K562 (cell line): ENCODE data around the gene NOPCHAP1. TPM values are rescaled to one million over a fixed set of nuclear protein-coding genes. Genes with fewer than 3 reads are reported as not detected.
A peak's percentile ranks its signal among the peaks of the same experiment; 100 is the strongest.

ENCODE experiments used
- ATAC-seq: fragments of 200-7000 bp; cut with Tn5 transposase; 3 replicates; pipeline ENCODE4 v1.9.1; 2020; ENCODE audit warnings: moderate library complexity
- Bru-seq: library from RNA; stranded (reverse); fragments of 400-500 nt; gene quantifications from one replicate; lab custom pipeline; 2021; lab: Mats Ljungman, UMichigan
- BruChase-seq, 2 experiments: library from RNA; stranded (reverse); fragments of 400-500 nt; gene quantifications; one replicate each; lab custom pipeline; 2021; lab: Mats Ljungman, UMichigan
- BruUV-seq: library from RNA; stranded (reverse); fragments of 400-500 nt; replicated peaks from 2 replicates; lab custom pipeline; 2021; lab: Mats Ljungman, UMichigan
- CTCF ChIA-PET: fragments of 300-600 bp; formaldehyde crosslinking; extraction: SDS; loops from one replicate; lab custom pipeline; 2021; ENCODE audit warnings: low intra/inter-chr PET ratio; lab: Yijun Ruan, JAX
- POLR2A ChIA-PET: fragments of 300-600, 350-650 bp; sonication (Branson Sonifier 250); formaldehyde crosslinking; extraction: SDS; loops from one replicate; lab custom pipeline; 2021; ENCODE audit warnings: antibody characterized with exemption, inconsistent platforms; lab: Yijun Ruan, JAX
- DNase-seq, 4 experiments: peaks; one replicate each; pipeline versions ENCODE4 v3.0.0 to v3.0.0-alpha.2; 2011 to 2018; ENCODE audit warnings: low spot score in 3 of 4, mixed read lengths in 3 of 4; ENCODE audit errors: extremely low read depth in 1 of 4
- FAIRE-seq: peaks from 2 replicates; lab custom pipeline; 2011; peaks lifted over from hg19 to GRCh38; lab: Jason Lieb, UNC
- H2AFZ ChIP-seq: 2 replicates; pipeline ENCODE4 v1.6.0; 2011; ENCODE audit warnings: low read depth, low read length, control low read depth, inconsistent platforms
- H3K27ac ChIP-seq: fragments of 200-600 bp; 3 replicates; pipeline ENCODE4 v1.8.0; 2011; ENCODE audit warnings: low read depth, mild to moderate bottlenecking, control low read depth, inconsistent platforms, low read length, moderate library complexity, mixed read lengths; ENCODE audit errors: extremely low read depth
- H3K27me3 ChIP-seq, 2 experiments: fragments of 300-600 bp in 1 of 2; 2 replicates in 1 of 2; 3 replicates in 1 of 2; pipeline versions ENCODE4 v1.6.0 to v1.8.0; 2011; ENCODE audit warnings: inconsistent platforms in 2 of 2, low read length in 2 of 2, mild to moderate bottlenecking in 1 of 2, mixed read lengths in 1 of 2, moderate library complexity in 1 of 2; ENCODE audit not compliant: control insufficient read depth in 2 of 2, insufficient read depth in 2 of 2
- H3K36me3 ChIP-seq: fragments of 300-600 bp; 3 replicates; pipeline ENCODE4 v1.8.0; 2011; ENCODE audit warnings: mild to moderate bottlenecking, low read length, inconsistent platforms; ENCODE audit not compliant: control insufficient read depth, insufficient read depth
- H3K4me1 ChIP-seq, 2 experiments: fragments of 200-600 bp in 1 of 2; replicated peaks in 1 of 2; 2 replicates in 1 of 2; 3 replicates in 1 of 2; pipeline versions ENCODE4 v1.5.1 to v1.8.0; 2011; ENCODE audit warnings: inconsistent platforms in 2 of 2, low read length in 2 of 2, mild to moderate bottlenecking in 1 of 2, mixed read lengths in 1 of 2, moderate library complexity in 1 of 2; ENCODE audit not compliant: control insufficient read depth in 2 of 2, insufficient read depth in 2 of 2
- H3K4me2 ChIP-seq: 2 replicates; pipeline ENCODE4 v1.6.1; 2011; ENCODE audit warnings: low read length, control low read depth, inconsistent platforms, mixed read lengths; ENCODE audit not compliant: insufficient read depth
- H3K4me3 ChIP-seq: fragments of 200-600 bp; sonication (generic), shearing (Covaris generic); 2 replicates; pipeline ENCODE4 v1.5.1; 2016; ENCODE audit warnings: control low read depth, inconsistent platforms
- H3K79me2 ChIP-seq: fragments of 200-600 bp; 3 replicates; pipeline ENCODE4 v1.8.0; 2011; ENCODE audit warnings: low read length, inconsistent platforms; ENCODE audit not compliant: control insufficient read depth, insufficient read depth
- H3K9ac ChIP-seq, 2 experiments: 2 replicates each; pipeline versions ENCODE4 v1.6.0 to v1.6.1; 2011; ENCODE audit warnings: low read depth in 2 of 2, low read length in 2 of 2, control low read depth in 1 of 2, inconsistent platforms in 1 of 2, mild to moderate bottlenecking in 1 of 2, mixed read lengths in 1 of 2; ENCODE audit not compliant: insufficient read depth in 1 of 2
- H3K9me1 ChIP-seq: one replicate; pipeline ENCODE4 v1.6.0; 2011; ENCODE audit warnings: inconsistent platforms, mild to moderate bottlenecking, low read length, moderate library complexity; ENCODE audit not compliant: control insufficient read depth, insufficient read depth
- H3K9me3 ChIP-seq: replicated peaks from 2 replicates; pipeline ENCODE4 v1.5.1; 2011; ENCODE audit warnings: low read depth, low read length, inconsistent platforms; ENCODE audit not compliant: control insufficient read depth, insufficient read depth
- H4K20me1 ChIP-seq: replicated peaks from 2 replicates; pipeline ENCODE4 v1.6.1; 2011; ENCODE audit warnings: low read length, inconsistent platforms, mixed read lengths; ENCODE audit not compliant: control insufficient read depth, insufficient read depth
- ARNT ChIP-seq, 2 experiments: fragments of 450-650 bp; IDR thresholded peaks; 2 replicates each; pipeline ENCODE4 v1.6.1; 2016; ENCODE audit warnings: mild to moderate bottlenecking in 1 of 2
- EWSR1 ChIP-seq: fragments of 450-650 bp; IDR thresholded peaks from 2 replicates; pipeline ENCODE4 v1.6.1; 2018; ENCODE audit warnings: borderline replicate concordance, mild to moderate bottlenecking, low read depth, moderate library complexity; ENCODE audit not compliant: partially characterized antibody
- MYC ChIP-seq, 2 experiments: fragments of 250-450 bp in 1 of 2; sonication (Bioruptor Pico) in 1 of 2; IDR thresholded peaks; 2 replicates each; pipeline versions ENCODE4 v1.5.1 to v1.6.1; 2012 to 2021; ENCODE audit warnings: low read depth in 2 of 2, borderline replicate concordance in 1 of 2, improper control_type of control experiment in 1 of 2, low read length in 1 of 2, mild to moderate bottlenecking in 1 of 2, moderate library complexity in 1 of 2
- PHF20 ChIP-seq: fragments of 450-650 bp; IDR thresholded peaks from 2 replicates; pipeline ENCODE4 v1.6.1; 2018; ENCODE audit not compliant: partially characterized antibody
- TRIM28 ChIP-seq: fragments of 450-650 bp; IDR thresholded peaks from 2 replicates; pipeline ENCODE4 v1.6.1; 2017
- ZNF644 ChIP-seq: fragments of 200-800 bp; sonication (Bioruptor generic); IDR thresholded peaks from 2 replicates; pipeline ENCODE4 v1.6.1; 2016; ENCODE audit warnings: low read depth, missing genetic modification characterization, missing compliant biosample characterization
- WGBS: fragments of 100-300 bp; shearing (Covaris generic); methylation state at CpG from one replicate; pipeline ENCODE4 v1.1.6; 2016; ENCODE audit warnings: low coverage, mixed read lengths; ENCODE audit not compliant: insufficient coverage; ENCODE audit errors: missing lambda C conversion rate; 5-methylcytosine and 5-hydroxymethylcytosine counted together
- in situ Hi-C: fragments of 300-500 bp; cut with MboI; formaldehyde crosslinking; loops from 4 replicates; pipeline ENCODE4 v1.15.0; 2018; ENCODE audit warnings: inconsistent platforms, mixed read lengths
- intact Hi-C: fragments of 100-400 bp; cut with micrococcal nuclease; formaldehyde crosslinking; loops from 2 replicates; pipeline ENCODE4 v1.14.2; 2022
- long read RNA-seq, 3 experiments: library from polyadenylated mRNA in 2 of 3; library from RNA in 1 of 3; unstranded in 2 of 3; stranded (forward) in 1 of 3; transcript quantifications; one replicate each; pipeline ENCODE4 v2.0.0, GENCODE V29; 2019 to 2022
- polyA minus RNA-seq, 3 experiments: library from RNA; depleted of rRNA, polyadenylated mRNA; stranded (reverse); fragments of >200 nt; gene quantifications; 2 replicates each; pipeline ENCODE4 v1.2.3, GENCODE V29; 2011
- polyA plus RNA-seq, 8 experiments: library from polyadenylated mRNA; depleted of rRNA in 4 of 8; stranded (reverse) in 5 of 8; unstranded in 3 of 8; fragments of >200 nt; fragmentation: Nextera tagmentation in 2 of 8; fragmentation: Illumina TruSeq in 1 of 8; extraction: Ambion mirVana in 2 of 8; extraction: Trizol in 1 of 8; gene quantifications; 2 replicates each; pipeline versions ENCODE4 v1.2.1 to v1.2.3, GENCODE V29; 2011 to 2014; ENCODE audit warnings: inconsistent platforms in 1 of 8, missing spikeins in 1 of 8
- total RNA-seq, 7 experiments: library from RNA; depleted of rRNA in 6 of 7; stranded (reverse); fragments of >200 nt in 6 of 7; fragmentation: Illumina TruSeq in 2 of 7; extraction: Trizol in 2 of 7; gene quantifications; 2 replicates each; pipeline versions ENCODE4 v1.2.1 to v1.2.3, GENCODE V29; 2011 to 2021; ENCODE audit warnings: low replicate concordance in 1 of 7
- TF ChIP-seq, protein P1 (sequence below): sonication (generic); formaldehyde crosslinking; IDR thresholded peaks from 2 replicates; pipeline ENCODE4 v1.8.0; 2022; ENCODE audit warnings: mild to moderate bottlenecking, missing genetic modification reagents
- TF ChIP-seq, protein P2 (sequence below): sonication (generic); formaldehyde crosslinking; IDR thresholded peaks from 2 replicates; pipeline ENCODE4 v1.8.0; 2022; ENCODE audit warnings: mild to moderate bottlenecking, missing genetic modification reagents

The NOPCHAP1 gene, protein sequence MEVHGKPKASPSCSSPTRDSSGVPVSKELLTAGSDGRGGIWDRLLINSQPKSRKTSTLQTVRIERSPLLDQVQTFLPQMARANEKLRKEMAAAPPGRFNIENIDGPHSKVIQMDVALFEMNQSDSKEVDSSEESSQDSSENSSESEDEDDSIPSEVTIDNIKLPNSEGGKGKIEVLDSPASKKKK
- 13.1 and 19.3 TPM in 2 replicates for total RNA-seq (2011; cell fraction: chromatin; rRNA removed; ENCODE audit: low replicate concordance)
- 5.2 and 7.5 TPM in 2 replicates for total RNA-seq (2011; cell fraction: nucleolus; rRNA removed)
- 11.4 and 18.4 TPM in 2 replicates for total RNA-seq (2011; cell fraction: nucleoplasm; rRNA removed)
- 36.2 and 38.5 TPM in 2 replicates for total RNA-seq (2014; rRNA removed)
- 39.9 and 43.8 TPM in 2 replicates for total RNA-seq (2014; rRNA removed; fragmentation: Illumina TruSeq; extraction: Trizol)
- total RNA-seq (2015; rRNA removed; fragmentation: Illumina TruSeq; extraction: Trizol), result 30.3 and 32.0 TPM in 2 replicates
- total RNA-seq (2021), result 32.7 and 35.1 TPM in 2 replicates
- polyA plus RNA-seq (2011; rRNA removed), result 14.7 and 19.4 TPM in 2 replicates
- polyA plus RNA-seq (2011; cell fraction: cytosol; rRNA removed), result 9.1 and 12.6 TPM in 2 replicates
- 3.9 and 4.9 TPM in 2 replicates for polyA plus RNA-seq (2011; cell fraction: nucleus; rRNA removed)
- polyA plus RNA-seq (2012), result 25.7 and 49.8 TPM in 2 replicates
- 33.4 and 37.9 TPM in 2 replicates for polyA plus RNA-seq (2014; fragmentation: Illumina TruSeq; extraction: Trizol)
- 100 to 1,000 TPM in 1 of 2 experiments, 10 to 100 TPM in 1; 98.7 to 108 TPM for polyA plus RNA-seq (2014; fragmentation: Nextera tagmentation; extraction: Ambion mirVana)
- 19.7 and 22.3 TPM in 2 replicates for polyA plus RNA-seq (2014; rRNA removed)
- 12.6 and 14.4 TPM in 2 replicates for polyA minus RNA-seq (2011; rRNA and poly(A)+ RNA removed)
- 2.7 and 13.5 TPM in 2 replicates for polyA minus RNA-seq (2011; cell fraction: cytosol; rRNA and poly(A)+ RNA removed)
- 7.7 and 9.8 TPM in 2 replicates for polyA minus RNA-seq (2011; cell fraction: nucleus; rRNA and poly(A)+ RNA removed)
- percentile 69 among the genes with signal in this experiment for Bru-seq, nascent RNA
- BruChase-seq, experiment 1, labeled RNA remaining after a 2-hour chase, result percentile 69 among the genes with signal in this experiment
- percentile 66 among the genes with signal in this experiment for BruChase-seq, experiment 2, labeled RNA remaining after a 6-hour chase
- long read RNA-seq, experiment 1, full-length matches to known transcripts, result 51 of 106 reads
- long read RNA-seq, experiment 1, partial matches to known transcripts, result 51 of 106 reads
- long read RNA-seq, experiment 1, other reads (novel, unspliced or antisense), result 4 of 106 reads
- long read RNA-seq, experiment 2, full-length matches to known transcripts, result 50 of 54 reads
- long read RNA-seq, experiment 2, partial matches to known transcripts, result 1 of 54 reads
- long read RNA-seq, experiment 2, other reads (novel, unspliced or antisense), result 3 of 54 reads
- long read RNA-seq, experiment 3, full-length matches to known transcripts, result 42 of 45 reads
- long read RNA-seq, experiment 3, partial matches to known transcripts, result 3 of 45 reads
- long read RNA-seq, experiment 3, other reads (novel, unspliced or antisense), result 0 of 45 reads

DNA sequence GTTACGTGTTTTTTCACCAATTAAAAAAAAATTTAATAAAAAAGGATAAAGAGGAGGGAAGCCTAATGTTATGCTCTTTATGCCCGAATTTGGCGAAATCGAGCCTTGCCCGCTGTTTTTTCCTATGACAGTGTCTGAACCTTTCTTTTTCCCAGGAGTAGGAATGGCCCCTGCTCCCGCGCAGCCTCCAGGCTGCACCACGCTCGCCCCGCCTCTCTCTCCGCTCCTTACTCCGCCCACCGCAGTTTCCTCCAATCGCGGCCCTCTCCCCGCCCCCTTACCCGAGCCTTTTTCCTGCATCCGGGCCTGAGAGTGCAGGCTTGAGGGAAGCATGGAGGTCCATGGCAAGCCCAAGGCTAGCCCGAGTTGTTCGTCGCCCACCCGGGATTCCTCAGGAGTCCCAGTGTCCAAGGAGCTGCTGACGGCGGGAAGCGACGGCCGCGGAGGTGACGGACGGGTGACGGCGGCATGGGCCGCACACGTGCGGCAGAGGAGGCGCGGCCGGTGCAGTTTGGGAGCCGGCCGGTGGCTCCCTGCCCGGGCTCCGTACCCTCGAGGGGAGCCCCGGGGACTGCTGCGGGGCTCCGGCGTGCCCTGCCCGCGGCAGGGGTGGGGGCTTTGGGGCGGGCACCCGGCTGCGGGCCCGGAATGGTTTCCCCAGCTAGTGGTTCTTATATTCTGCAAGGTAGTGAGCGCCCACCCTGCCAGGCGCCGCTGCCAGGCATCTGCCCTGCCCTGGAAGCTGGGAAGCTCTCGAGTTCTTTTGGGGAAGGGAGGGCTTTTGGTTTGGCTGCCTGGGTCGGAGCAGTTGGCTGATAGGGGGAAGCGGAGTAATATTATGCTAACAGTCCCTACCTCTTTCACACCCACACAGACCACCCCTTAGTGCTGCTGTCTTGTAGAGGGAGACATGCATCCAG lies at the start of gene NOPCHAP1:
Gene NOPCHAP1, plus strand, starts transcription at position 295 of the 920 bp plus-strand sequence. Its CDS starts 37 bp downstream, at position 332.
- DNase-seq (peak; percentile 93 to 95 (median 94)), ATAC-seq (peak; percentile 100), FAIRE-seq (peak; percentile 75)
- CTCF ChIA-PET, result no interaction called here
- Histone ChIP-seq H3K4me3 (peak within 1 kb of the TSS; percentile 86), H3K27ac (peak within 1 kb of the TSS; percentile 70), H4K20me1 (no peaks in the 10 kb centered on the region), H3K4me1 (peaks cover 0 to 10% of the 10 kb centered on the region in 2 experiments; a peak in 2 of 5 replicates), H3K36me3 (peaks cover 33% of the 10 kb centered on the region; the same call in 2 of the 3 replicates), H3K79me2 (peaks cover 45% of the 10 kb centered on the region), H3K9me3 (no peaks in the 10 kb centered on the region), H3K9ac (peak within 1 kb of the TSS; percentile 74 to 97), H2AFZ (peak within 1 kb of the TSS; percentile 96), H3K27me3 (no peaks in the 10 kb centered on the region), H3K9me1 (no peaks in the 10 kb centered on the region), H3K4me2 (peak within 1 kb of the TSS; percentile 92)
- POLR2A ChIA-PET, result interaction anchor here (0.9 kb wide), 1 partner anchor 699 kb away, joined by 3 read pairs; no protein-coding TSS in a partner anchor
- in situ Hi-C loops (no loop called here), intact Hi-C loops (loop anchor here (5.0 kb wide), 2 partner anchors 66 to 116 kb away; no protein-coding TSS in a partner anchor)
- no TSS peak for BruUV-seq
- WGBS, result under 1% methylated on average over 34 of the region's 59 CpGs
- TF ChIP-seq, protein P1, sequence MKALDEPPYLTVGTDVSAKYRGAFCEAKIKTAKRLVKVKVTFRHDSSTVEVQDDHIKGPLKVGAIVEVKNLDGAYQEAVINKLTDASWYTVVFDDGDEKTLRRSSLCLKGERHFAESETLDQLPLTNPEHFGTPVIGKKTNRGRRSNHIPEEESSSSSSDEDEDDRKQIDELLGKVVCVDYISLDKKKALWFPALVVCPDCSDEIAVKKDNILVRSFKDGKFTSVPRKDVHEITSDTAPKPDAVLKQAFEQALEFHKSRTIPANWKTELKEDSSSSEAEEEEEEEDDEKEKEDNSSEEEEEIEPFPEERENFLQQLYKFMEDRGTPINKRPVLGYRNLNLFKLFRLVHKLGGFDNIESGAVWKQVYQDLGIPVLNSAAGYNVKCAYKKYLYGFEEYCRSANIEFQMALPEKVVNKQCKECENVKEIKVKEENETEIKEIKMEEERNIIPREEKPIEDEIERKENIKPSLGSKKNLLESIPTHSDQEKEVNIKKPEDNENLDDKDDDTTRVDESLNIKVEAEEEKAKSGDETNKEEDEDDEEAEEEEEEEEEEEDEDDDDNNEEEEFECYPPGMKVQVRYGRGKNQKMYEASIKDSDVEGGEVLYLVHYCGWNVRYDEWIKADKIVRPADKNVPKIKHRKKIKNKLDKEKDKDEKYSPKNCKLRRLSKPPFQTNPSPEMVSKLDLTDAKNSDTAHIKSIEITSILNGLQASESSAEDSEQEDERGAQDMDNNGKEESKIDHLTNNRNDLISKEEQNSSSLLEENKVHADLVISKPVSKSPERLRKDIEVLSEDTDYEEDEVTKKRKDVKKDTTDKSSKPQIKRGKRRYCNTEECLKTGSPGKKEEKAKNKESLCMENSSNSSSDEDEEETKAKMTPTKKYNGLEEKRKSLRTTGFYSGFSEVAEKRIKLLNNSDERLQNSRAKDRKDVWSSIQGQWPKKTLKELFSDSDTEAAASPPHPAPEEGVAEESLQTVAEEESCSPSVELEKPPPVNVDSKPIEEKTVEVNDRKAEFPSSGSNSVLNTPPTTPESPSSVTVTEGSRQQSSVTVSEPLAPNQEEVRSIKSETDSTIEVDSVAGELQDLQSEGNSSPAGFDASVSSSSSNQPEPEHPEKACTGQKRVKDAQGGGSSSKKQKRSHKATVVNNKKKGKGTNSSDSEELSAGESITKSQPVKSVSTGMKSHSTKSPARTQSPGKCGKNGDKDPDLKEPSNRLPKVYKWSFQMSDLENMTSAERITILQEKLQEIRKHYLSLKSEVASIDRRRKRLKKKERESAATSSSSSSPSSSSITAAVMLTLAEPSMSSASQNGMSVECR (CRISPR knock-in tag), result peak; percentile 97
- peak; percentile 77 for TF ChIP-seq PHF20
- TF ChIP-seq EWSR1, result no peak
- TF ChIP-seq ZNF644 (tag), result no peak
- TF ChIP-seq, protein P2, sequence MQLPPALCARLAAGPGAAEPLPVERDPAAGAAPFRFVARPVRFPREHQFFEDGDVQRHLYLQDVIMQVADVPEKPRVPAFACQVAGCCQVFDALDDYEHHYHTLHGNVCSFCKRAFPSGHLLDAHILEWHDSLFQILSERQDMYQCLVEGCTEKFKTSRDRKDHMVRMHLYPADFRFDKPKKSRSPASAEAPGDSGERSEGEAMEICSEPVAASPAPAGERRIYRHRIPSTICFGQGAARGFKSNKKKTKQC (CRISPR knock-in tag), result peak; percentile 74; the same call in 1 of the 2 replicates
- peak; percentile 83 for TF ChIP-seq MYC (IDR thresholded peaks at IDR 0.05; ENCODE audit: low read depth, low read length)
- no peak for TF ChIP-seq MYC (CRISPR knock-in tag; IDR thresholded peaks at IDR 0.05; ENCODE audit: borderline replicate concordance, low read depth)
- no peak for TF ChIP-seq ARNT (IDR thresholded peaks at IDR 0.05)
- TF ChIP-seq TRIM28, result no peak
